Loucy (cell line): ENCODE data around the gene MED13L.

ENCODE experiments used
- H2AFZ ChIP-seq: fragments of 200-600 bp; sonication (generic); 2 replicates; pipeline ENCODE4 v1.6.0; 2016; ENCODE audit warnings: antibody characterized with exemption, mild to moderate bottlenecking, low read length, moderate library complexity
- H3F3A ChIP-seq: fragments of 200-600 bp; 2 replicates; pipeline ENCODE4 v1.6.0; 2016; ENCODE audit warnings: antibody characterized with exemption, low read depth, mild to moderate bottlenecking
- H3K27me3 ChIP-seq: fragments of 200-600 bp; sonication (generic); 2 replicates; pipeline ENCODE4 v1.6.1; 2014; ENCODE audit warnings: low read length, mild to moderate bottlenecking; ENCODE audit not compliant: insufficient read depth, poor library complexity, severe bottlenecking
- H3K36me3 ChIP-seq: fragments of 200-600 bp; sonication (generic); 2 replicates; pipeline ENCODE4 v1.6.1; 2016; ENCODE audit warnings: low read length; ENCODE audit not compliant: insufficient read depth
- H3K4me1 ChIP-seq: fragments of 200-600 bp; sonication (generic); 2 replicates; pipeline ENCODE4 v1.5.1; 2014; ENCODE audit warnings: low read length, mild to moderate bottlenecking; ENCODE audit not compliant: insufficient read depth, poor library complexity, severe bottlenecking
- H3K4me2 ChIP-seq: fragments of 200-600 bp; sonication (generic); 2 replicates; pipeline ENCODE4 v1.6.0; 2014; ENCODE audit warnings: antibody characterized with exemption, low read length, low read depth, mild to moderate bottlenecking; ENCODE audit not compliant: poor library complexity, severe bottlenecking
- H3K4me3 ChIP-seq: fragments of 200-600 bp; sonication (generic); 2 replicates; pipeline ENCODE4 v1.5.1; 2014; ENCODE audit warnings: low read length, mild to moderate bottlenecking, mixed read lengths; ENCODE audit not compliant: poor library complexity, severe bottlenecking
- H3K79me2 ChIP-seq: fragments of 200-600 bp; sonication (generic); 2 replicates; pipeline ENCODE4 v1.6.1; 2014; ENCODE audit warnings: low read length; ENCODE audit not compliant: insufficient read depth
- H3K9ac ChIP-seq: fragments of 200-600 bp; sonication (generic); 2 replicates; pipeline ENCODE4 v1.6.0; 2014; ENCODE audit warnings: mild to moderate bottlenecking, low read depth, low read length, moderate library complexity; ENCODE audit not compliant: poor library complexity, severe bottlenecking
- H3K9me2 ChIP-seq: fragments of 200-600 bp; sonication (generic); replicated peaks from 2 replicates; pipeline ENCODE4 v1.6.1; 2016; ENCODE audit warnings: low read depth, low read length, mixed read lengths
- H3K9me3 ChIP-seq: fragments of 200-600 bp; sonication (generic); 2 replicates; pipeline ENCODE4 v1.6.1; 2014; ENCODE audit warnings: mild to moderate bottlenecking, antibody characterized with exemption, low read length, low read depth; ENCODE audit not compliant: insufficient read depth
- H4K20me1 ChIP-seq: fragments of 200-600 bp; sonication (generic); 2 replicates; pipeline ENCODE4 v1.6.0; 2014; ENCODE audit warnings: antibody characterized with exemption, low read length, mild to moderate bottlenecking; ENCODE audit not compliant: insufficient read depth, poor library complexity, severe bottlenecking
- CTCF ChIP-seq: fragments of 200-600 bp; sonication (generic); conservative IDR thresholded peaks from 2 replicates; pipeline ENCODE4 v1.5.1; 2014; ENCODE audit warnings: mild to moderate bottlenecking, antibody characterized with exemption, low read length
- EZH2phosphoT487 ChIP-seq: fragments of 200-600 bp; IDR thresholded peaks from 2 replicates; pipeline ENCODE4 v1.6.1; 2018; ENCODE audit warnings: antibody characterized with exemption, mild to moderate bottlenecking, moderate library complexity, borderline replicate concordance

The MED13L gene

GRCh38 chr12:116090516-116090915 is 187.0 kb downstream of the MED13L start:
- H3K4me3 ChIP-seq = no peak overlapping the region
- no peaks in the 10 kb centered on the region for H3K9me3 ChIP-seq
- no peak overlapping the region for H3K9ac ChIP-seq
- no peaks in the 10 kb centered on the region for H3K9me2 ChIP-seq
- no peaks in the 10 kb centered on the region; the same call in 1 of the 2 replicates for H3K36me3 ChIP-seq
- H3K4me1 ChIP-seq = peaks cover 52% of the 10 kb centered on the region
- peaks cover 5% of the 10 kb centered on the region; the same call in 1 of the 2 replicates for H3F3A ChIP-seq
- peaks cover 59% of the 10 kb centered on the region for H3K79me2 ChIP-seq
- no peaks in the 10 kb centered on the region for H3K27me3 ChIP-seq
- no peak overlapping the region for H2AFZ ChIP-seq
- TF ChIP-seq CTCF (no peak), EZH2phosphoT487 (no peak)
- no peaks in the 10 kb centered on the region for H4K20me1 ChIP-seq
- H3K4me2 ChIP-seq = no peak overlapping the region

DNA sequence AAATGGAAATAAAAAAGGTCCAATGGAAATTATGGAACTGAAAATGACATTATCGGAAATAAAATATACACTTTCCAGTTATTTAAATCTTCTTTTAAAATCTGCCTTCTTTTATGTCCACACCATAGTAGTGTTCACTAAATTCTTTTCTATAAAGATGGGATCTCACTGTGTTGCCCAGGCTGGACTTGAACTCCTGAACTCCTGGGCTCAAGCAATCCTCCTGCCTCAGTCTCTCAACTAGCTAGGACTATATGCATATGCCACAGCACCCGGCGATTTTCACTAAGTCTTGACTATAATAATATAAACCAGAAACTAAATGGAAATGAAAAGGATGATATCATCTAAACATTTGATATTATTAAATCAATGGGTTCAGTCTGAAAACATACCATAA is 188.4 kb downstream of the MED13L start:
- TF ChIP-seq EZH2phosphoT487 (no peak), CTCF (no peak)
- H3K4me1 ChIP-seq = peaks cover 53% of the 10 kb centered on the region
- H4K20me1 ChIP-seq = no peaks in the 10 kb centered on the region
- H3K36me3 ChIP-seq = no peaks in the 10 kb centered on the region
- no peak overlapping the region for H2AFZ ChIP-seq
- no peaks in the 10 kb centered on the region for H3K27me3 ChIP-seq
- H3K79me2 ChIP-seq = peaks cover 66% of the 10 kb centered on the region
- H3K9ac ChIP-seq = no peak overlapping the region
- peaks cover 5% of the 10 kb centered on the region; the same call in 1 of the 2 replicates for H3F3A ChIP-seq
- no peaks in the 10 kb centered on the region for H3K9me2 ChIP-seq
- H3K9me3 ChIP-seq = no peaks in the 10 kb centered on the region
- H3K4me3 ChIP-seq = no peak overlapping the region
- H3K4me2 ChIP-seq = peak overlapping the region; percentile 80

DNA sequence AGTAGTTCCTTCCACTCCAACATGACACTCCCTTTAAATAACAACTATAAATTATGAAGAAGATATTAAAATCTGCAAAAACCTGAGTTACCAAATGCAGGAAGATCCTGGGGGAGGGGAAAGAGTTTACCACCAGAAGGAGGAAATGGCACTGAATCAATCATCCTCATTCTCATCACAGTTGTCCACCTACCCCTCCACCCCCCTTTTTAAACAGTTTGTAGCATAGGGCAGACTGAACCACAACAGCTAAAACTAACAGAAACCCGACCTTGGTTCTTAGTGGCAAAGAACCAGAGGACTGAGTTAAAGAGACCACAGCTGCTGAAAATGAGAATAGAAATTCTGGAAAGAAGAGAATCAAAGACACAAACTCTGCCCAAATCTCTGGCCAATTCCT is 189.5 kb downstream of the MED13L start:
- TF ChIP-seq CTCF (no peak), EZH2phosphoT487 (no peak)
- Histone ChIP-seq H3K4me2 (peak overlapping the region; percentile 80), H4K20me1 (no peaks in the 10 kb centered on the region), H3K36me3 (no peaks in the 10 kb centered on the region), H3K9me3 (no peaks in the 10 kb centered on the region), H3F3A (peaks cover 5% of the 10 kb centered on the region; the same call in 1 of the 2 replicates), H3K4me3 (peak overlapping the region; percentile 60), H3K27me3 (no peaks in the 10 kb centered on the region), H2AFZ (no peak overlapping the region), H3K9ac (peak overlapping the region; percentile 65), H3K79me2 (peaks cover 70% of the 10 kb centered on the region), H3K9me2 (no peaks in the 10 kb centered on the region), H3K4me1 (peaks cover 56% of the 10 kb centered on the region)
